HT-29 (cell line): ENCODE results near the gene MAP3K12. TPM values are rescaled to one million over a fixed set of nuclear protein-coding genes. Genes with fewer than 3 reads are reported as not detected.
A peak's percentile ranks its signal among the peaks of the same experiment; 100 is the strongest.
"Not testable (repeated sequence)": the region's sequence is repeated elsewhere in the genome, so short reads cannot be mapped to it uniquely, and the experiment has no call there.

Experiments used
- DNase-seq: peaks from one replicate; pipeline ENCODE4 v3.0.0-alpha.2; 2015; ENCODE audit warnings: low spot score
- total RNA-seq: library from RNA; depleted of rRNA; stranded (reverse); fragments of >200 nt; shearing (Covaris generic); gene quantifications from 2 replicates; pipeline ENCODE4 v1.2.3, GENCODE V29; 2014

Gene MAP3K12
- total RNA-seq, 1 experiment from 2014 or later, result 0.84 TPM

DNA sequence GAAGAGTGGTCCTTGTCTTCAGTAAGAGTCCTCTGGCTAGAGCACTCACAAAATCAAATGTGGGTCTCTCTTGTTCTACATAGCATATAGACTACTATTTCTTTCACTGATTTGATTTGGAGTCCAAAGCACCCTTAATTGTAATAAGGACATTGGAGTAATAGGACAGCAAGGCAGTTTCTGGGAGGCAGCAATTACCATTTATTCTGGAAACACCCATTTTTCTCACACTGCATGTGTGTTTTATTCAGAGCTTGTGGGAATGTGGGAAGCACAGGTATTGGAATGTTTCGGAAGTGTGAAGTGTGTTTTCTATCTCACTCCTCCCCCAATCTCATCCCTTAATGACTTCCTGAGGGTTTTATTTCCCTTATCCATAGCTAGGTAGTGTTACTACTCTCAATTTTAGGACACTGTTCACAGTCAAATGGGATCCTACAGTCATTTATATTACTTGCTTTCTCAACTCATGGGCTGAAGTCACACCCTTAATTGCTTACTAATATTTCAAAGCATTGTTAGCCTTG lies 27.1 kb downstream of the MAP3K12 start:
- no peak for DNase-seq

DNA sequence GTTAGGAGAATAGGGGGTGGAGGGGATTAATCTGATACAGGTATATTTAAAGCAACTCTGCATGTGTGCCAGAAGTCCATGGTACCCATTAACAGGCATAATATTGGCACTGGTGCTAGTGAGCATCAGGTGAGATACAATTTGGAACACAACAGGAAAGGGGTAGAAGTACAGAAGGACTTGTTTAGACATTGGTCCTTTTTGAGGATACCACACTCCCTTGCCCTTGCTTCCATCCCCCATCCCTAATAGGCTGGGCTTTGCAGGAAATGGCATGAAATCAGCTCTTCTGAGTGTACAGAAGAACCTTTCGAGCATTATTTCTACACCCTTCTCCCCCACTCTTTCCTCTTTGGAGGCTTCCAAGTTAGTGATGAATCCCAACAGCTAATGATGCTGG lies 31.0 kb downstream of the MAP3K12 start:
- no peak for DNase-seq

DNA sequence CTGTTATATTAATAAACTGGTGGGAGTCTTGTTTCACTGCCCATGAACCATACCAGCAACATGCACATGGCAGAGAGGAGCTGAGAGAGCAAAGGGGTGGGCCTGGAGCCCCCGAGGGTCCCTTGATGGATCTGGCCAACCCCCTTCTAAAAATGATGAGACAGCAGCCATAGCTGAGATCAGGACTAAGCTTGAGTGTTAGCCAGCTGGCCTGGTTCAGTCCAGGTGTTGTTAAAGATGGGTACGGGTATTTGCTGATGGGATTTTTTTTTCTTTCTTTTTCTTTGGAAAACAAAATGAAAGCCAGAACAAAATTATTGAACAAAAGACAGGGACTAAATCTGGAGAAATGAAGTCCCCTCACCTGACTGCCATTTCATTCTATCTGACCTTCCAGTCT lies 31.4 kb downstream of the MAP3K12 start:
- DNase-seq, result no peak

DNA sequence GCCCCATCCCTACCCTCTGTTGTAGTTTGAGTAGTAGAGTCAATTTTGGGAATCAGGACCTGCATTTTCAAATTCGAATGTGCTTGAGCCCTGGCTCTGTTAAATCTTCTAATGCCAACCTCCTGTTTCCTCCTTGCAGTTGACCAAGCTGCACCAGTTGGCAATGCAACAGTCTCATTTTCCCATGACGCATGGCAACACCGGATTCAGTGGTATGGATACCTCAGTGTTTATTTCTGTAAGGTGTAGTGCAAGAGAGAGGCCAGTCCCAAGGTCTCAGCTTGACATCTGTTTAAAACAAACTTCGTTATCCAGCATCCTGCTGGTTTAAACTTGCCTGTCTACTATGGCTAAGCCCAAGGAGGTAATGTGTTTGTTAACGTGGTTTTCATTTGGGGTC lies 32.2 kb downstream of the MAP3K12 start:
- no peak for DNase-seq

DNA sequence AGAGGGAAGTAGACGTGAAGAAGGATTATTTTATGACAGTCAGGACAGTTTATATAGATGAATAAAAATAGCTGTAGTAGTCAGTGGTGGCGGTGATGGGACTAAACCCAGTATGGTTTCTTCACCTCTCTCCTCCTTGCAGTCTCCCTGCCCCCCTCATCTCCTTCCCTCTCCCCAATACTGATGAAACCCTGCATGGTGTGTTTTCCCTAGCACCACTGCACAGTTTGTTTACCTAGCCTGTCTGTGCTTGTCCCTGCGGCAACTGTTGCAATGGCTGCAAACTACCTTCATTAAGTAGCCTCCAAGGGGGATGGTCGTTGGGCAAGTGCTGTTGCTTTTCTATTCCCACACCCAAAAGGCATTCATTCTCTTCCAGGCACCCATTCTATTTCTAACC lies 32.6 kb downstream of the MAP3K12 start:
- no peak for DNase-seq

DNA sequence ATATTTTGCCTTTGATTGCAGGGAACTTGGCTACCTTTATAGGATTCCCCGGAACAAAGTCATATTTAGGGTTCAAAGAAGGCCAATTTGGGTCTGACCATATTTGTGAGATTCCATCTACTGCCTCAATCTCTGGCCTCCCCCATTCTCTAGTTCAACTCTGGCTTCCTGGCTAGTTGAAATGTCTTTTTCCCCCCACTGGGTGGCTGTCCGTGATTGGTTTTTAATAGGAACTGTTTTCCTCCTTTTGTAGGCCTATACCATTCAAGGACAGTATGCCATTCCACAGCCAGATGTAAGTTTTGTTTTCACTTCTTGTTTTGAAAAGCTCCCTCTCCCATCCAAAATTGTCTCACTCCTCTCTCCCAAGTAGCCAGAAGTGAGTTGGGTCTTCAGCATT lies 33.6 kb downstream of the MAP3K12 start:
- DNase-seq, result no peak

DNA sequence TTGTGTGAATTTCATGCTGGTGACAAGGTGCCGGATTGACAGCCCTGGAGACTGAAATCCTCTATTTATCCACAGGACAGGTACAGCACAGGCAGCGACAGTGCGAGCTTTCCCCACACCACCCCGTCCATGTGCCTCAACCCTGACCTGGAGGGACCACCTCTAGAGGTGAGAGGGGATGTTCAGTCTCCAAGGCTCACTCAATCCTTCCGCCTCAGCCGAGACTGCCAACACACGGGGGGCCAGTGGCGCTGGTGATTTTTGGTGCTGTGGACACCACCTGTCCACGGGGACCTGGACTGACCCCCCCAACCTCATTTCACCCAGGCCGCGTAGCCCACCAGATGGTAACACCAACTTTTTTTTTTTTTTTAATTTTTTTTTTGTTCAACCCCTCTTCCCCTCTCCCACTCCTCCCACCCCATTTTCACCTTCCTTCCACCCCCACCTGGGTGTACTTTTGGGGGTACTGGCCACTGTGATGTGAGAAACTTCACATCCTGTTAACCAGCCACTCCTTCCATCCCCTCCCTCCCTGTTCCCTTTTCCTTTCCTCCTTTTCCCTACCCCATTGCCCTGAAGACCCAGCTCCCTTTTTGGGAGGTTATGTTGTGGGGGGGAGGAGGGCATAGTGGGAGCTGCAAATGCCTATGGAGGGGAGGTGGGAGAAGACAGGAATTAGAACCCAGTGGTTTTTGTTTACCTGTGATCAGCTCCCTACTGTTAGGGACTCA lies 34.4 kb downstream of the MAP3K12 start:
- DNase-seq, result no peak

DNA sequence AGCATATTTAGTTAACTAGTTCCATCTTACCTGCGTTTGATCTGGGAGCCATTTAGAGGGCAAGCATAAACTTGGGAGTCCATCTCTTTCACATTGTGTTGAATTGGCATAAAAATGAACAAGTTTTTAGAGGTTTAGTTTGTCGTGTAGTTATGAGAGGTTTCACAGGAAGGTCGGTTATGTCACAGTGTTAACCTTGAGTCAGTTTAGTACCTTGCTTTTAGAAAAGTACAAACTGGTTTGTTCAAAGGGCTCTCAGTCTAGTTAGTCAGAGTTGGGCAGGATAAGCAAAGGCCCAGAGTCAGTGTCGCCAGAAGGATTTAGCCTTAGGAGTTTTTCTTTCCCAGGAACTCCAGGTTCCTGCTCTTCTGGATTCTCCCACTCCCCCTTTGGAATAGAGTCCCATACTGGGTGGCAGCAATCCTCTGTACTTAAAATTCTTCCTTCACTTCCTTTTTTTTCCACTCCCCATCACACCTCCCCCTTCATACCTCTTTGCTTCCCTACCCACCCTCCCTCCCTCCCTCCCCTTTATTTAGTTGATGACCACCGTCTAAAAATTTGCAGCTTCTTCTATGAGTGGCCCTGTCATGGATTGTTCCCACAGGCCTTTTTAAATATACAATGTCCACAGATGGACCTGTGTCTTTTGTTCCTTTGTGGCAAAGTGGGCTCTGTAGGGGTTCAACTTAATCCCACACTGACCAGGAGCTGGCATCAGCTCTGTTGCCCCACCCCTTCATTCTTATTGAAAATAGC lies 35.3 kb downstream of the MAP3K12 start:
- no peak for DNase-seq

DNA sequence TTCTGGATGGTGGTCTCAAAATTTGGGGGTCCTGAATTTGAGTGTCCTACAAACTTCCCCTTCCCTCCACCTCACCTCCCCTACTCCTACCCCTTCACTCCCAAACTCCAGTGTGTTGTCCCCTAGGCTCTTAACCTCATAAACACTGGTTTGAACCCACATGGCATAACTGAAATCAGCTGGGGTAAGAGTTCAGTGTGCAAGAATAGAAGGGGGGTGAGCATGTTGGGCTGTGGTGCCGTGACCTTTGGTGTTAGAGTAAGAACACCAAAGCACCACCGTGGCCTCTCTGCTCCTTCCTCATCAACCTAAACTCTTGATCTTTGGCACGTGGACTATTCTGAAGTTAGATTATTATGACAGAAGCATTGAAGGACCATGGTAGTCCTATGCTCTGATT lies 36.3 kb downstream of the MAP3K12 start:
- DNase-seq, result no peak

DNA sequence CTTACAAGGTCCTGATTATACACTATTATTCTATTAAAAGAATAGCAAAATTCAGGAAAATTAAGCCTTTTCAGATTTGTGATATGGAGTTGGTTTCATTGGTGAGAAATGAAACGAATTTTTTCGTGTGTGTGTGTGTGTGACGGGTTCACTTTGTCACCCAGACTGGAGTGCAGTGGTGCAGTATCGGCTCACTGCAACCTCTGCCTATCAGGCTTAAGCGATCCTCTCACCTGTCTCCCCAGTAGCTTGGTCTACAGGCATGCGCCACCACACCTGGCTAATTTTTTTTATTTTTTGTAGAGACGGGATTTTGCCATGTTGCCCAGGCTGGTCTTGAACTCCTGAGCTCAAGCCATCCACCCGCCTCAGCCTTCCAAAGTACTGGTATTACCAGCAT lies 37.7 kb downstream of the MAP3K12 start:
- no peak for DNase-seq

DNA sequence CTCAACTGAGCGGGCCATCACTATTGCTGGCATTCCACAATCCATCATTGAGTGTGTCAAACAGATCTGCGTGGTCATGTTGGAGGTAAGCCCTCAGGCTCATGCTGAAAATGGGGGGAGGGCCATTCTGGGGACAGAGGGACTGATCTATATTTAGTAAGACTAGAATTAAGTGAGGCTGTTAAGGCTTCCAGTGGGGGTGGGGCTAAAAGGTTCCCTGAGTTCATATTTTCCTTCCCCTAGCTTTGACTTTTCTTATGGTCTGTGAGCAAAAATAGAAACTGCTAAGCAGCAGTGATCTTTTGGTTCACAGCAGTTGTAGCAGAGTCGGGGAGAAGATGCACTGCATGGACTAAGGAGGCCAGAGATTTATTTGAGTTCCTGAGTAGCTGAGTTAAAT lies 38.2 kb downstream of the MAP3K12 start:
- DNase-seq, result no peak

DNA sequence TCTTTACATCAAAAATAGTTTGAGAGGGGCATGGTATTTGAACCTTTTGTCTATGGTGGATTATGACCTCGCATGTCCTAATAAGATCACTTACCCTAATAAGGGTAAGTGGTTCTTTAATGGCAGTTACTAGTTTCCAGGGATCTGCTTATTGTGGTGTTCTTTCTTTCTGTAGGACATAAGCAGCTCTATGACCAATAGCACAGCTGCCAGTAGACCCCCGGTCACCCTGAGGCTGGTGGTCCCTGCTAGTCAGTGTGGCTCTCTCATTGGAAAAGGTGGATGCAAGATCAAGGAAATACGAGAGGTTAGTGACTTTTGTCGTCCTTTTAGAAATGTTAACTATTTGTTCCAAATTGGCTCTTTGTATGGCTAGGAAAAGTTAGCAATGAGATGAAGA lies 40.2 kb downstream of the MAP3K12 start:
- no peak for DNase-seq

DNA sequence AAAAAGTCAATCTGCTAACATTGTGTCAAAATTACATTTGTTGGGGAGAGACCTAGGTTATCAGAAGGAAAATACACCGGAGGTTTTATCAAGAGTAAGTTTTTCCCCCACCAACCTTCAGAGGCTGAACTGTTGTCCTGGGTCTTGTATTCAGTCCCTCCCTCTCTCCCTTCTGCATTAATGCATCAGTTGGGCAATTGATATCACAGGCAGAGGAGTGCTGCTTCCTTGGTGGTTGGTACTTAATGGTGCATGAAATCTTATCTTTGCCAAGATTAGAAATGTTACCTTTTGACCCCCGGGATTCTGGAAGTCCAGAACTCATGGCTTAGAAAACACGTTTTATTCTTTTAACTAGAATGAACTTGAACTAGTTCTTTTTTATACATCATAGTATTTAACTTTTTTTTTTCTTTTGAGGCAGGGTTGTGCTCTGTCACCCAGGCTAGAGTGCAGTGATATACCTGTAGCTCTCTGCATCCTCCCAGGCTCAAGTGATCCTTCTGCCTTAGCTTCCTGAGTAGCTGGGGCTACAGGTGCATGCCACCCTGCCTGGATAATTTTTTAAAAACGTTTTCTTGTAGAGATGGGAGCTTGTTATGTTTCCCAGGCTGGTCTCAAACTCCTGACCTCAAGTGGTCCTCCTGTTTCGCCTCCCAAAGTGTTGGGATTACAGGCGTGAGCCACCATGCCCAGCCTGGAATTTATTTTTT lies 42.4 kb downstream of the MAP3K12 start:
- no peak for DNase-seq

DNA sequence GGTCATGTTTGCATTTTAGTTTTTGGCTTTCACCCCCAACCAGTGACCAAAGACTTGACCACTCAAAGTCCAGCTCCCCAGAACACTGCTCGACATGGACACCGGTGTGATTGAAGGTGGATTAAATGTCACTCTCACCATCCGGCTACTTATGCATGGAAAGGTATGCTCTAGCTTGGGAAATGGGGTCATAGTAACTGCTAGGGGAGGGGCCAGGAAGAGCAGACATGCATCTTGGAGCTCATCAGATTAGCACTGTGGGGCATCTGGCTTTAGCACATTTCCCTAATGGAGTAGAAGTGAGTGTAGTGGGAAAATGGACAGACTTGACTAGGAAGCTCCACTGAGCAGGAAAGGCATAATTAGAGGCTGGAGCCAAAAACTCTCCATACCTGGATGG lies 44.6 kb downstream of the MAP3K12 start:
- no peak for DNase-seq

DNA sequence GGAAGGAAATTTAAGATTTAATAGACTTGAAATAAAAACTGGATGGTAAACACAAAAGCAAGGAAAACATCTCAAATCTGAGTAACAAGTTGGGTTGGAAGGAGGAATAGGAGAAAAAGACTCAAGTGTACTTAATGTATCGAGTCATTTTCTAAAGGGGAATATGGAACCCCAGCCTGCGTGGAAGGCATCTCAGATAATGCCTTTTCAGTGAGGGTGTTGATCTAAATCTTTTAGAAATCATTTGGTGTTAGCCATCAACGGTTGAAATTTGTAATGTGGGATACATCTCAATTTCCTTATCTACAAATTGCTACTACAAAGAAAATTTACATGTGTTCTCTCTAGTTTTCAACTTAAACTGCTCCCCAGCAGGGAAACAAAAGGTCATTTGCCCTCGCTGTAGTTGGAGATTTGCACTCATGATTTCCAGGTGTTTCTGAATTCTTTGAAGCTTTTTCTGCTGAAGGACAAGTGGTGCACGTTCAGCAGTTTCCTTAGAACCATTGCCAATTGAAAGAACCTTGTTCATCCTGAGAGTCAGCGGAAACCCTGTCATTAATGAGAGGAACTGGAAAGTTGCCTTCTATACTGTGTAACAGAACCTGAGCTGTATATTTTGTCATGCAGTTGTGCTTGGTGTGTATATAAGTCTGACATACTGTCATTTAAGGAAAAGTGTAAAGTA lies 45.2 kb downstream of the MAP3K12 start:
- no peak for DNase-seq

DNA sequence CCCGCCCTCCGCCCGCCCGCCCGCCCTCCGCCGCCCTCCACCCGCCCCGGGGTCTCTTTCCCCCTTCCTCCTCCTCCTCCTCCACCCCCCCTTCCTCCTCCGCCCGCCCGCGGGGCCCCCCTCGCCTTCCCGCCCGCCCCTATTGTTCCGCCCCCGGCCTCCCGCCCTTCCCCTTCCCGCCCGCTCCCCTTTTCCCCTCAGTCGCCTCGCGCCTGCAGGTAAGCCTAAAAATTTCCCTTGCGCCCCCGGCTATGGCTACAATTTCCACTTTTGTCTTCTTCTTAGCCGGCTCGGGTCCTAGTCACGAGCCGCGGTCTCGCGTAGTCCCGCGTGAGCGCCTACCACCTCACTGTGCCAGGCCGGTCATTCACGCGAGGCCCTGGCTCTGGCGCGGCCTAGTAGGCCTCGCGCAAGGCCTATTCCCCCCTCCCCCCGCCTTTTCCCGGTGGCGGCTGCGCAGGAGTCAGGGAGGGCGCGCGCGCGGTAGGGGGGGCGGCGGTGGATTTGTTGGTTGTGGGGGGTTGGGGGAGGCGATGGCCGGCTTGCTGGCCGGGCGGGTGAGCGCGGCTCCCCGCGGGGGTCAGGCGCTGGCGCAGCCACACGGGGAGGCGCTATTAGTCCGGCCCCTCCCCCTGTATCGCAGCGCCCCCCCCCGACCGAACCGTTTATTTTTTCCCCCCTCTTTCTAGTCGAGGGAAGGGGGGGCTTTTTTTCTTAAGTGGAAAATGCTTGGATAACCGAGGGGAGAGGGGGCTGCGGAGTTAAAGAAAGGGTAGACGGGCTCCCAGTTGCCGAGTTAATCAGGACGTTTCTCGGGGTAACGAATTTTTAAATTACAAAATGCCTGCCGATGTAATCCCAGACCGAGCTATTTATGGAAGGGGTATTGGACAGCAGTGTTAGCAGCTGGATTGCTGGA lies 46.8 kb downstream of the MAP3K12 start:
- DNase-seq, result peak; percentile 88

DNA sequence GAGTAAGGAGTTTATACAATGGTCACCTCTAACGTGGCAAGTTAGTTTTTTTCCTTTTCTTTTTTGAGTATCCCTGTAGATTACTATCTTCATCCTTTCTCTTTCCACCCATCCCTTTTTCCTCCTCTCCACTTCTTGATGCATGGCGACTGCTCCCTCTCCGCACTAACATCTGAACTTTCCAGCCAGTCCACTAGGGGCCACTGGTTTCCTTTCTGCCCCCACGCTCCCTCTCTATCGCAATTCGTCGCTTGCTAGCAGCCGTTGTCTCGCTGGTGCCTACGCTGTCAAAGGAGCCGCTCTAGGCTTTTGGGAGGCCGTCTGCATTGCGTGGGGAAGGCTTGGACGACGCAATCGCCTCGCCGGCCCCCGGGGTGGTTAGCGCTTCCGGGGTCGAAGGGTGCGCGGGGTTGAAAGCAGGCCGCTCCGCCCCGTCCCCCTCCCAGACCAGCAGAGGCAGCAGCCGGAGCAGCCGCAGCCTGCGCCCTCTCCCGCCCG lies 47.5 kb downstream of the MAP3K12 start, which contains the start of gene PCBP2:
PCBP2 (plus strand) TSS at position 442 of the 498 bp plus-strand sequence. CDS start 2,699 bp downstream, outside the sequence.
- DNase-seq, result peak; percentile 99

DNA sequence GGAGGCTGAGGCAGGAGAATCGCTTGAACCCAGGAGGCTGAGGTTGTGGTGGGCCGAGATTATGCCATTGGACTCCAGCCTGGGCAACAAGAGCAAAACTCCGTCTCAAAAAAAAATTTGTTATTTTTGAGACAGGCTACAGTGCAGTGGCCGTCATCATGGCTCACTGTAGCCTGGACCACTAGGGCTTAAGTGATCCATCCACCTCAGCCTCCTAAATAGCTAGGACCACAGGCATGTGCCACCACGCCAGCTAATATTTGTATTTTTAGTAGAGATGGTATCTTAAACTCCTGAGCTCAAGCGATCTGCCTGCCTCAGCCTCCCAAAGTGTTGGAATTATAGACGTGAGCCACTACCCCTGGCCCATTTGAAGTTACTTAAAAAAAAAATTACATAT lies 48.3 kb downstream of the MAP3K12 start:
- DNase-seq, result no peak

DNA sequence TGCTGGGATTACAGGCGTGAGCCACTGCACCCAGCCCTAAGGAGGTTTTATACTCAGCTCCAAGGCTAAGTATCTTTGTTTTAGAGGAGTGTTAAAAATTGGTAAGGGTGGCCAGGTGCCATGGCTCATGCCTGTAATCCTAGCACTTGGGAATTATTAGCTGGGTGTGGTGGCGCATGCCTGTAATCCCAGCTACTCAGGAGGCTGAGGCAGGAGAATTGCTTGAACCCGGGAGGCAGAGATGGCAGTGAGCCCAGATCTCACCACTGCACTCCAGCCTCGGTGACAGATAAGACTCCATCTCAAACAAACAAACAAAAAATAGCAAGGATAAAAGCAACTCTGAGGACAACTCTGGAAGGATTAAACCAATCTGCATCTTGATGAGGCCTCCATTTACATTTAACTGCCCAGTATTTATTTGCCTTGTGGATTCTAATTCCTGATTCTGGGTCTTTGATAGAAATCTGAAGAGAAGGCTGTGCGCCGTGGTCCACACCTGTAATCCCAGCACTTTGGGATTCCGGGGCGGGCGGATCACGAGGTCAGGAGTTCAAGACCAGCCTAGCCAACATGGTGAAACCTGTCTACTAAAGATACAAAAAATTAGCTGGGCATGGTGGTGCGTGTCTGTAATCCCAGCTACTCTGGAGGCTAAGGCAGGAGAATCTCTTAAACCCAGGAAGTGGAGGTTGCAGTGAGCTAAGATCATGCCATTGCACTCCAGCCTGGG lies 54.5 kb downstream of the MAP3K12 start:
- not testable (repeated sequence) for DNase-seq

DNA sequence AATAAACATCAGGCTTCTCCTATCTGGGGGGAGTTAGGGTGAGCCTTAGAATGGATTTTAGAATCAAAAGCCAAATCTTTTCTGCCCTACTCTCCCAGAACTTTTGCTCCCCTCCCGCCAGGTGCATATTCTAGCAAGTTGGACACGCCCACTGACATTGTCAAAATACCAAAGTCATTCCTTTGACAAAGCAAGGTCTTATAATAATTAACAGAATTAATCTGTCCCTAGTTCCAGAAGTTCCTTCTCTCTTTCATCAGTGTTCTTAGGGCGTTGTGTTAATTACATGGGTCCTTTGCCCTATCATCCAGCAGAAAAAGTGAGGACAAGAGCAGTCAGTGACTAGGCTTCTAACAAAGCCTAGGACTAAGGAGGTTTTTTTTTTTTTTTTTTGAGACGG lies 55.3 kb downstream of the MAP3K12 start:
- no peak for DNase-seq
